ENCODE results near the gene PRR30.
"Not testable (repeated sequence)": the region's sequence is repeated elsewhere in the genome, so short reads cannot be mapped to it uniquely, and the experiment has no call there.

- TF ChIP-seq POLR2A (IDR thresholded peaks at IDR 0.05; ENCODE audit: low read depth, low read length); CTCF (conservative IDR thresholded peaks at IDR 0.05; ENCODE audit: low read depth, low read length); USF2 (IDR thresholded peaks at IDR 0.05; ENCODE audit: low read depth, low read length); CHD1 (IDR thresholded peaks at IDR 0.05; ENCODE audit: low read depth, low read length); RFX5 (IDR thresholded peaks at IDR 0.05; ENCODE audit: low read depth, low read length); CEBPB (IDR thresholded peaks at IDR 0.05; ENCODE audit: low read depth, low read length); ELK1 (IDR thresholded peaks at IDR 0.05; ENCODE audit: borderline replicate concordance, low read depth, low read length); FOS (IDR thresholded peaks at IDR 0.05; ENCODE audit: low read depth, low read length); RAD21 (IDR thresholded peaks at IDR 0.05; ENCODE audit: low read length); MAFK (IDR thresholded peaks at IDR 0.05; ENCODE audit: low read depth, low read length); MAZ (IDR thresholded peaks at IDR 0.05; ENCODE audit: borderline replicate concordance, low read depth, low read length); BHLHE40 (IDR thresholded peaks at IDR 0.05; ENCODE audit: low read depth, low read length); NFE2L2 (IDR thresholded peaks at IDR 0.05; ENCODE audit: low read depth, low read length): not testable (repeated sequence)
These were observed 19.9 kb downstream of the PRR30 start for GRCh38 chr2:27119330-27119670.

Measured in IMR-90 (cell line).